GM12878 (cell line): ENCODE results near the gene MPC1.
"Not testable (repeated sequence)": the region's sequence is repeated elsewhere in the genome, so short reads cannot be mapped to it uniquely, and the experiment has no call there.

ENCODE experiments used
- CREB1 ChIP-seq: IDR thresholded peaks from 2 replicates; pipeline ENCODE4 v1.6.1; 2012; ENCODE audit warnings: low read depth, mild to moderate bottlenecking, inconsistent platforms
- ESRRA ChIP-seq: IDR thresholded peaks from 2 replicates; pipeline ENCODE4 v1.6.1; 2012; ENCODE audit warnings: mild to moderate bottlenecking, low read length, improper control_type of control experiment
- SP1 ChIP-seq: IDR thresholded peaks from one replicate; pipeline ENCODE4 v1.6.1; 2011; ENCODE audit warnings: low read depth, low read length
- TAF1 ChIP-seq: IDR thresholded peaks from 2 replicates; pipeline ENCODE4 v1.6.1; 2011; ENCODE audit warnings: mild to moderate bottlenecking, low read depth, low read length, borderline replicate concordance
- TF ChIP-seq, protein P1 (sequence below): fragments of 450-650 bp; formaldehyde crosslinking; IDR thresholded peaks from 2 replicates; pipeline ENCODE4 v1.5.0; 2022; ENCODE audit warnings: mild to moderate bottlenecking, missing genetic modification characterization
- TF ChIP-seq, protein P2 (sequence below), 3 experiments: IDR thresholded peaks in 2 of 3; conservative IDR thresholded peaks in 1 of 3; 2 replicates each; pipeline ENCODE4 v1.5.1; 2011; ENCODE audit warnings: low read depth in 3 of 3, low read length in 3 of 3, mild to moderate bottlenecking in 3 of 3, control low read depth in 2 of 3, moderate library complexity in 2 of 3, inconsistent platforms in 1 of 3, mixed read lengths in 1 of 3; ENCODE audit not compliant: control insufficient read depth in 2 of 3, insufficient read depth in 1 of 3; ENCODE audit errors: extremely low read depth in 1 of 3

DNA sequence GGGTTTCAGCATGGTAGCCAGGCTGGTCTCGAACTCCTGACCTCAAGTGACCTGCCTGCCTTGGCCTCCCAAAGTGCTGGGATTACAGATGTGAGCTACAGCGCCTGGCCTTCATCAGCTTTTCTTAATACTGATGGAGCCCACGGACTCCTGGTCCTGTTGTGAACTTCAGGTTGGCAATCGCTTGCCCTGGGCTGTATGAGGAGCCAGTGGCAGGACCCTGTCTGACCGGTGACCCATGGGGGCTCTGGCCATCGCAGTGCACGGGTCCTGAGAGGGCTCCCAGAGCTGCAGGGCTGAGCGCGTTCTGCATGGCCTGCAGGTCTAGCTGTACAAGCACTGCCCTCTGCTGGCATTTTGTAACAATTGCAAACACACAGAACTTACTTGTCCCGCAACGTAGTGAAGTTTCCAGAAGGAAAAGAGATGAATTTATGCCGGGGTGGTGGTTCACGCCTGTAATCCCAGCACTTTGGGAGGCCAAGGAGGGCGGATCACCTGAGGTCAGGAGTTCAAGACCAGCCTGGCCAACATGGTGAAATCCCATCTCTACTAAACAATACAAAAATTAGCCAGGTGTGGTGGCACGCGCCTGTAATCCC is 18.0 kb upstream of the MPC1 start:
- TF ChIP-seq, protein P1, sequence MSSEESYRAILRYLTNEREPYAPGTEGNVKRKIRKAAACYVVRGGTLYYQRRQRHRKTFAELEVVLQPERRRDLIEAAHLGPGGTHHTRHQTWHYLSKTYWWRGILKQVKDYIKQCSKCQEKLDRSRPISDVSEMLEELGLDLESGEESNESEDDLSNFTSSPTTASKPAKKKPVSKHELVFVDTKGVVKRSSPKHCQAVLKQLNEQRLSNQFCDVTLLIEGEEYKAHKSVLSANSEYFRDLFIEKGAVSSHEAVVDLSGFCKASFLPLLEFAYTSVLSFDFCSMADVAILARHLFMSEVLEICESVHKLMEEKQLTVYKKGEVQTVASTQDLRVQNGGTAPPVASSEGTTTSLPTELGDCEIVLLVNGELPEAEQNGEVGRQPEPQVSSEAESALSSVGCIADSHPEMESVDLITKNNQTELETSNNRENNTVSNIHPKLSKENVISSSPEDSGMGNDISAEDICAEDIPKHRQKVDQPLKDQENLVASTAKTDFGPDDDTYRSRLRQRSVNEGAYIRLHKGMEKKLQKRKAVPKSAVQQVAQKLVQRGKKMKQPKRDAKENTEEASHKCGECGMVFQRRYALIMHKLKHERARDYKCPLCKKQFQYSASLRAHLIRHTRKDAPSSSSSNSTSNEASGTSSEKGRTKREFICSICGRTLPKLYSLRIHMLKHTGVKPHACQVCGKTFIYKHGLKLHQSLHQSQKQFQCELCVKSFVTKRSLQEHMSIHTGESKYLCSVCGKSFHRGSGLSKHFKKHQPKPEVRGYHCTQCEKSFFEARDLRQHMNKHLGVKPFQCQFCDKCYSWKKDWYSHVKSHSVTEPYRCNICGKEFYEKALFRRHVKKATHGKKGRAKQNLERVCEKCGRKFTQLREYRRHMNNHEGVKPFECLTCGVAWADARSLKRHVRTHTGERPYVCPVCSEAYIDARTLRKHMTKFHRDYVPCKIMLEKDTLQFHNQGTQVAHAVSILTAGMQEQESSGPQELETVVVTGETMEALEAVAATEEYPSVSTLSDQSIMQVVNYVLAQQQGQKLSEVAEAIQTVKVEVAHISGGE, result not testable (repeated sequence)
- TF ChIP-seq, protein P2, sequence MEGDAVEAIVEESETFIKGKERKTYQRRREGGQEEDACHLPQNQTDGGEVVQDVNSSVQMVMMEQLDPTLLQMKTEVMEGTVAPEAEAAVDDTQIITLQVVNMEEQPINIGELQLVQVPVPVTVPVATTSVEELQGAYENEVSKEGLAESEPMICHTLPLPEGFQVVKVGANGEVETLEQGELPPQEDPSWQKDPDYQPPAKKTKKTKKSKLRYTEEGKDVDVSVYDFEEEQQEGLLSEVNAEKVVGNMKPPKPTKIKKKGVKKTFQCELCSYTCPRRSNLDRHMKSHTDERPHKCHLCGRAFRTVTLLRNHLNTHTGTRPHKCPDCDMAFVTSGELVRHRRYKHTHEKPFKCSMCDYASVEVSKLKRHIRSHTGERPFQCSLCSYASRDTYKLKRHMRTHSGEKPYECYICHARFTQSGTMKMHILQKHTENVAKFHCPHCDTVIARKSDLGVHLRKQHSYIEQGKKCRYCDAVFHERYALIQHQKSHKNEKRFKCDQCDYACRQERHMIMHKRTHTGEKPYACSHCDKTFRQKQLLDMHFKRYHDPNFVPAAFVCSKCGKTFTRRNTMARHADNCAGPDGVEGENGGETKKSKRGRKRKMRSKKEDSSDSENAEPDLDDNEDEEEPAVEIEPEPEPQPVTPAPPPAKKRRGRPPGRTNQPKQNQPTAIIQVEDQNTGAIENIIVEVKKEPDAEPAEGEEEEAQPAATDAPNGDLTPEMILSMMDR (IDR thresholded peaks at IDR 0.05 in 2 of 3, conservative IDR thresholded peaks at IDR 0.05 in 1 of 3; ENCODE audit: control insufficient read depth in 2 of 3, extremely low read depth in 1 of 3, insufficient read depth in 1 of 3, low read depth in 3 of 3, low read length in 3 of 3), result peak; percentile 61 to 86 (median 78)
- TF ChIP-seq TAF1, CREB1, ESRRA, SP1: not testable (repeated sequence)
